ENCODE measurements around the gene SPOCK2. TPM values are rescaled to one million over a fixed set of nuclear protein-coding genes. Genes with fewer than 3 reads are reported as not detected.

SPOCK2 gene
- total and polyA plus RNA-seq, 2 of the 4 experiments (the other 2 are of a cell fraction): 0.02 TPM; not detected in 1

GRCh38 chr10:72034761-72035160 is 53.6 kb downstream of the SPOCK2 start:
- no peak for ATAC-seq (ENCODE audit: low read depth)
- H3K36me3 ChIP-seq (ENCODE audit: control insufficient read depth, insufficient read depth, low read length): no peaks in the 10 kb centered on the region
- H3K4me1 ChIP-seq (ENCODE audit: control insufficient read depth, insufficient read depth, low read length): peaks cover 3% of the 10 kb centered on the region
- DNase-seq: no peak
- H3K4ac ChIP-seq (ENCODE audit: low read depth, low read length): no peak overlapping the region
- no peak overlapping the region for H3K27ac ChIP-seq (ENCODE audit: insufficient read depth, low read length)
- in situ Hi-C loops (cut with MboI; ENCODE audit: low sequenced_read_pairs) (no loop called here), intact Hi-C loops (cut with micrococcal nuclease) (no loop called here), dilution Hi-C loops (cut with HindIII; ENCODE audit: low sequenced_read_pairs, unreplicated experiment) (no loop called here)
- CTCF ChIA-PET: interaction anchor here (0.7 kb wide), 1 partner anchor 11 kb away, joined by 3 read pairs; no protein-coding TSS in a partner anchor
- H2AK9ac ChIP-seq (replicated peaks; ENCODE audit: low read depth, low read length, poor library complexity): no peak overlapping the region
- H2AK5ac ChIP-seq (ENCODE audit: low read depth, low read length): no peak overlapping the region
- H2BK120ac ChIP-seq (ENCODE audit: low read depth, low read length): no peak overlapping the region
- H3K4me2 ChIP-seq (ENCODE audit: low read depth, low read length): no peak overlapping the region
- no peak overlapping the region for H2BK20ac ChIP-seq (ENCODE audit: low read depth, low read length)
- H2AFZ ChIP-seq (replicated peaks; ENCODE audit: low read length, poor library complexity): no peak overlapping the region
- no peaks in the 10 kb centered on the region for H3K9me1 ChIP-seq (ENCODE audit: insufficient read depth, low read length)
- H4K91ac ChIP-seq (ENCODE audit: insufficient read depth, low read depth, low read length): no peak overlapping the region
- POLR2A ChIA-PET (ENCODE audit: unreplicated experiment): no interaction called here
- H4K20me1 ChIP-seq (ENCODE audit: insufficient read depth, low read length): no peaks in the 10 kb centered on the region
- no peak overlapping the region for H3K4me3 ChIP-seq (ENCODE audit: insufficient read depth, low read depth, low read length)
- H4K8ac ChIP-seq (ENCODE audit: low read depth in 2 of 2, low read length in 2 of 2): no peak overlapping the region
- WGBS, 2 experiments (ENCODE audit: extremely low coverage in 2 of 2, insufficient read length in 1 of 2): no CpG with 5 or more reads among the region's 4 CpGs
- H3K27me3 ChIP-seq (ENCODE audit: control insufficient read depth, insufficient read depth, low read length): peaks cover 28% of the 10 kb centered on the region
- no peak overlapping the region for H3K18ac ChIP-seq (ENCODE audit: low read depth, low read length)
- no peak overlapping the region for H2BK5ac ChIP-seq (ENCODE audit: low read depth, low read length, poor library complexity, severe bottlenecking)
- no peak overlapping the region for H2BK15ac ChIP-seq (ENCODE audit: low read depth, low read length)
- no peaks in the 10 kb centered on the region for H3K9me3 ChIP-seq (ENCODE audit: control insufficient read depth, insufficient read depth, low read length)
- H3K56ac ChIP-seq (ENCODE audit: extremely low read depth, insufficient read depth, low read length): no peak overlapping the region
- H4K5ac ChIP-seq (ENCODE audit: low read depth, low read length): no peak overlapping the region
- no peak overlapping the region for H3K14ac ChIP-seq (replicated peaks; ENCODE audit: low read depth, low read length)
- H3K23ac ChIP-seq (ENCODE audit: low read depth, low read length): no peak overlapping the region
- no peak for TF ChIP-seq MXI1 (IDR thresholded peaks at IDR 0.05; ENCODE audit: borderline replicate concordance, low read depth, low read length)
- no peak for TF ChIP-seq CEBPB (IDR thresholded peaks at IDR 0.05; ENCODE audit: low read depth, low read length)
- no peak for TF ChIP-seq ELK1 (IDR thresholded peaks at IDR 0.05; ENCODE audit: borderline replicate concordance, low read depth, low read length)
- no peak for TF ChIP-seq BHLHE40 (IDR thresholded peaks at IDR 0.05; ENCODE audit: low read depth, low read length)
- TF ChIP-seq USF2 (IDR thresholded peaks at IDR 0.05; ENCODE audit: low read depth, low read length): no peak
- TF ChIP-seq MAZ (IDR thresholded peaks at IDR 0.05; ENCODE audit: borderline replicate concordance, low read depth, low read length): no peak
- TF ChIP-seq SMC3 (IDR thresholded peaks at IDR 0.05; ENCODE audit: low read depth, low read length): no peak
- no peak for TF ChIP-seq MAFK (IDR thresholded peaks at IDR 0.05; ENCODE audit: low read depth, low read length)
- no peak for TF ChIP-seq FOS (IDR thresholded peaks at IDR 0.05; ENCODE audit: low read depth, low read length)
- TF ChIP-seq RCOR1 (IDR thresholded peaks at IDR 0.05; ENCODE audit: insufficient replicate concordance, low read length): no peak
- TF ChIP-seq RAD21 (IDR thresholded peaks at IDR 0.05; ENCODE audit: low read length): no peak
- no peak for TF ChIP-seq CTCF (conservative IDR thresholded peaks at IDR 0.05; ENCODE audit: low read depth, low read length)
- TF ChIP-seq NFE2L2 (IDR thresholded peaks at IDR 0.05; ENCODE audit: low read depth, low read length): no peak
- no peak for TF ChIP-seq CHD1 (IDR thresholded peaks at IDR 0.05; ENCODE audit: low read depth, low read length)
- H3K79me1 ChIP-seq (ENCODE audit: low read depth in 1 of 2, low read length in 2 of 2): no peaks in the 10 kb centered on the region
- BruUV-seq (replicated peaks): no TSS peak
- H3K9ac ChIP-seq (ENCODE audit: low read depth, low read length): no peak overlapping the region
